DOHH2 (cell line): ENCODE measurements around the gene CALN1.

Experiments used
- H3F3A ChIP-seq: fragments of 200-600 bp; sonication (generic), shearing (Covaris generic); 2 replicates; pipeline ENCODE4 v1.6.0; 2016; ENCODE audit warnings: antibody characterized with exemption, mild to moderate bottlenecking; ENCODE audit not compliant: control insufficient read depth, insufficient read depth
- H3K27ac ChIP-seq: fragments of 200-600 bp; sonication (generic); 2 replicates; pipeline ENCODE4 v1.5.1; 2014; ENCODE audit warnings: low read depth, mild to moderate bottlenecking, low read length, moderate library complexity
- H3K27me3 ChIP-seq: fragments of 200-600 bp; sonication (generic); 2 replicates; pipeline ENCODE4 v1.6.1; 2014; ENCODE audit warnings: mild to moderate bottlenecking, low read length, mixed read lengths; ENCODE audit not compliant: control insufficient read depth
- H3K36me3 ChIP-seq: fragments of 200-600 bp; sonication (generic); 2 replicates; pipeline ENCODE4 v1.6.1; 2014; ENCODE audit warnings: mild to moderate bottlenecking, low read length, moderate library complexity, mixed read lengths; ENCODE audit not compliant: control insufficient read depth
- H3K4me1 ChIP-seq: fragments of 200-600 bp; sonication (generic); 2 replicates; pipeline ENCODE4 v1.6.1; 2014; ENCODE audit warnings: mild to moderate bottlenecking, low read length, mixed read lengths; ENCODE audit not compliant: control insufficient read depth
- H3K4me2 ChIP-seq: fragments of 200-600 bp; sonication (generic); 2 replicates; pipeline ENCODE4 v1.6.0; 2014; ENCODE audit warnings: mild to moderate bottlenecking, low read length, moderate library complexity
- H3K4me3 ChIP-seq: fragments of 200-600 bp; sonication (generic); 2 replicates; pipeline ENCODE4 v1.5.1; 2014; ENCODE audit warnings: mild to moderate bottlenecking, low read length, mixed read lengths
- H3K79me2 ChIP-seq: fragments of 200-600 bp; sonication (generic); 2 replicates; pipeline ENCODE4 v1.6.1; 2014; ENCODE audit warnings: mild to moderate bottlenecking, low read length, mixed read lengths; ENCODE audit not compliant: control insufficient read depth
- H3K9me2 ChIP-seq: fragments of 200-600 bp; sonication (generic); replicated peaks from 2 replicates; pipeline ENCODE4 v1.6.1; 2014; ENCODE audit warnings: mild to moderate bottlenecking, low read length, mixed read lengths; ENCODE audit not compliant: control insufficient read depth
- H3K9me3 ChIP-seq: fragments of 200-600 bp; sonication (generic); 2 replicates; pipeline ENCODE4 v1.6.1; 2014; ENCODE audit warnings: antibody characterized with exemption, low read length, mixed read lengths; ENCODE audit not compliant: control insufficient read depth, insufficient read depth
- H4K20me1 ChIP-seq: fragments of 200-600 bp; sonication (generic); 2 replicates; pipeline ENCODE4 v1.6.0; 2014; ENCODE audit warnings: low read depth, mild to moderate bottlenecking, antibody characterized with exemption, low read length, moderate library complexity; ENCODE audit not compliant: control insufficient read depth, insufficient read depth
- CTCF ChIP-seq: fragments of 200-600 bp; sonication (generic); IDR thresholded peaks from one replicate; pipeline ENCODE4 v1.5.1; 2014; ENCODE audit warnings: antibody characterized with exemption, mild to moderate bottlenecking, low read depth, low read length; ENCODE audit not compliant: poor library complexity, severe bottlenecking
- EZH2phosphoT487 ChIP-seq: fragments of 200-600 bp; sonication (generic); IDR thresholded peaks from 2 replicates; pipeline ENCODE4 v1.6.1; 2017; ENCODE audit warnings: borderline replicate concordance, mild to moderate bottlenecking, antibody characterized with exemption, low read length, moderate library complexity, mixed read lengths

Gene CALN1

GRCh38 chr7:71776726-71777125 is 635.4 kb downstream of the CALN1 start:
- Histone ChIP-seq H3F3A (no peaks in the 10 kb centered on the region), H4K20me1 (no peaks in the 10 kb centered on the region), H3K79me2 (no peaks in the 10 kb centered on the region), H3K4me3 (no peak overlapping the region), H3K9me3 (0 out of 2 replicates have a peak, but pooled peaks cover 5% of the 10 kb centered on the region), H3K4me1 (no peaks in the 10 kb centered on the region), H3K9me2 (no peaks in the 10 kb centered on the region), H3K4me2 (no peak overlapping the region), H3K27ac (no peak overlapping the region), H3K27me3 (no peaks in the 10 kb centered on the region), H3K36me3 (no peaks in the 10 kb centered on the region)
- TF ChIP-seq EZH2phosphoT487, result no peak
- TF ChIP-seq CTCF, result no peak

- TF ChIP-seq CTCF (no peak), EZH2phosphoT487 (no peak)
- Histone ChIP-seq H3K9me3 (0 out of 2 replicates have a peak, but pooled peaks cover 5% of the 10 kb centered on the region), H3K4me3 (no peak overlapping the region), H3K4me2 (no peak overlapping the region), H4K20me1 (no peaks in the 10 kb centered on the region), H3K27ac (no peak overlapping the region), H3K27me3 (no peaks in the 10 kb centered on the region), H3K79me2 (no peaks in the 10 kb centered on the region), H3K36me3 (no peaks in the 10 kb centered on the region), H3K9me2 (no peaks in the 10 kb centered on the region), H3F3A (no peaks in the 10 kb centered on the region), H3K4me1 (no peaks in the 10 kb centered on the region)
These were observed 636.5 kb downstream of the CALN1 start for GRCh38 chr7:71775648-71776047.

GRCh38 chr7:71772779-71773178 is 639.4 kb downstream of the CALN1 start:
- no peaks in the 10 kb centered on the region for H4K20me1 ChIP-seq
- no peaks in the 10 kb centered on the region for H3K36me3 ChIP-seq
- 0 out of 2 replicates have a peak, but pooled peaks cover 5% of the 10 kb centered on the region for H3K9me3 ChIP-seq
- H3K27ac ChIP-seq, result no peak overlapping the region
- TF ChIP-seq EZH2phosphoT487 (no peak), CTCF (no peak)
- no peaks in the 10 kb centered on the region for H3K79me2 ChIP-seq
- H3K4me1 ChIP-seq, result no peaks in the 10 kb centered on the region
- H3K27me3 ChIP-seq, result no peaks in the 10 kb centered on the region
- no peak overlapping the region for H3K4me3 ChIP-seq
- H3F3A ChIP-seq, result no peaks in the 10 kb centered on the region
- no peak overlapping the region for H3K4me2 ChIP-seq
- no peaks in the 10 kb centered on the region for H3K9me2 ChIP-seq
